ENCODE results near the gene ADCK2. TPM values are rescaled to one million over a fixed set of nuclear protein-coding genes. Genes with fewer than 3 reads are reported as not detected.
"Not testable (repeated sequence)": the region's sequence is repeated elsewhere in the genome, so short reads cannot be mapped to it uniquely, and the experiment has no call there.

Gene ADCK2
- total RNA-seq, 2 donors from 2014 or later: 25.4 to 40.6 TPM

- no peak overlapping the region for H3K9ac ChIP-seq (ENCODE audit: low read depth in 2 of 2, low read length in 2 of 2)
- H3K9me3 ChIP-seq: no peaks in the 10 kb centered on the region
- H3K27ac ChIP-seq: no peak overlapping the region
- H3K4me1 ChIP-seq: peaks cover 2% of the 10 kb centered on the region
- TF ChIP-seq CTCF (IDR thresholded peaks at IDR 0.05): no peak
- no peak overlapping the region for H3K4me3 ChIP-seq
- H3K27me3 ChIP-seq: no peaks in the 10 kb centered on the region
- intact Hi-C loops (cut with DNase I): no loop called here
- H3K36me3 ChIP-seq: no peaks in the 10 kb centered on the region
- DNase-seq: no peak
These were observed 4.1 kb upstream of the ADCK2 start for GRCh38 chr7:140668641-140669040.

DNA sequence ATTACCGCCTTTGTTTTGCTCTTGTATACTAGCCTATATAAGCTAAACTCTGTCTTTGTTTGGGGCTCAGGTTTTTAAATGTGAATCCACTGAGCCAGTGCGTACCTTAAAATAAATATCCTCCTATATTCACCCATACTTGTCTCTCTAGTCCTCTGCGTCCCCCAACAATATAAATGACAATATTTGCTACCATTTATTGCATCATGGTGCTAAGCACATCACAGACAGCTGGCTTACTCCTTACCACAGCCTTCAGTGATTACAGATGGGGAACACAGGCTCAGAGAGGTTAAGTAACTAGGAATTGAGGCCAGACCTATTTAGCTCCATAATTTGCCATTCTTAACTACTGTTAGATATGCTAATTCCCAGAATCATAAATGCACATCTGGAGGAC lies 3.4 kb upstream of the ADCK2 start:
- Histone ChIP-seq H3K27ac (no peak overlapping the region), H3K9me3 (no peaks in the 10 kb centered on the region), H3K9ac (ENCODE audit: low read depth in 2 of 2, low read length in 2 of 2) (no peak overlapping the region), H3K36me3 (no peaks in the 10 kb centered on the region), H3K4me1 (peaks cover 7% of the 10 kb centered on the region), H3K4me3 (no peak overlapping the region), H3K27me3 (no peaks in the 10 kb centered on the region)
- no peak for TF ChIP-seq CTCF (IDR thresholded peaks at IDR 0.05)
- intact Hi-C loops (cut with DNase I): no loop called here
- no peak for DNase-seq

- H3K4me1 ChIP-seq: peaks cover 12% of the 10 kb centered on the region
- not testable (repeated sequence) for H3K36me3 ChIP-seq; H3K27me3 ChIP-seq; DNase-seq; H3K27ac ChIP-seq; H3K4me3 ChIP-seq; H3K9me3 ChIP-seq; H3K9ac ChIP-seq (ENCODE audit: low read depth in 2 of 2, low read length in 2 of 2)
- intact Hi-C loops (cut with DNase I): loop anchor here (10.0 kb wide), 1 partner anchor 315 kb away; no protein-coding TSS in a partner anchor
These were observed 2.9 kb upstream of the ADCK2 start for GRCh38 chr7:140669862-140670261.

GRCh38 chr7:140670343-140670935 lies 2.3 kb upstream of the ADCK2 start:
- H3K27me3 ChIP-seq: no peaks in the 10 kb centered on the region
- intact Hi-C loops (cut with DNase I): loop anchor here (10.0 kb wide), 1 partner anchor 314 kb away; no protein-coding TSS in a partner anchor
- no peak overlapping the region for H3K27ac ChIP-seq
- H3K4me1 ChIP-seq: peaks cover 18% of the 10 kb centered on the region
- no peaks in the 10 kb centered on the region for H3K36me3 ChIP-seq
- H3K9me3 ChIP-seq: no peaks in the 10 kb centered on the region
- no peak overlapping the region for H3K9ac ChIP-seq (ENCODE audit: low read depth in 2 of 2, low read length in 2 of 2)
- no peak overlapping the region for H3K4me3 ChIP-seq
- no peak for TF ChIP-seq CTCF (IDR thresholded peaks at IDR 0.05)
- DNase-seq: no peak

GRCh38 chr7:140671966-140672365 lies 779 bp upstream of the ADCK2 start:
- Histone ChIP-seq H3K9ac (ENCODE audit: low read depth in 2 of 2, low read length in 2 of 2) (peak overlapping the region in 1 of 2 donors; percentile 40), H3K36me3 (no peaks in the 10 kb centered on the region), H3K4me3 (no peak overlapping the region), H3K4me1 (peaks cover 20% of the 10 kb centered on the region), H3K27ac (no peak overlapping the region), H3K9me3 (no peaks in the 10 kb centered on the region), H3K27me3 (no peaks in the 10 kb centered on the region)
- intact Hi-C loops (cut with DNase I): loop anchor here (10.0 kb wide), 1 partner anchor 313 kb away; no protein-coding TSS in a partner anchor
- DNase-seq: no peak
- no peak for TF ChIP-seq CTCF (IDR thresholded peaks at IDR 0.05)

GRCh38 chr7:140673063-140673773 lies 473 bp downstream of the ADCK2 start:
- no peak for TF ChIP-seq CTCF (IDR thresholded peaks at IDR 0.05)
- intact Hi-C loops (cut with DNase I): loop anchor here (10.0 kb wide), 1 partner anchor 312 kb away; no protein-coding TSS in a partner anchor
- peak overlapping the region; percentile 68 for H3K4me3 ChIP-seq
- peak overlapping the region; percentile 81 to 88 for H3K9ac ChIP-seq (ENCODE audit: low read depth in 2 of 2, low read length in 2 of 2)
- peak overlapping the region; percentile 89 for H3K27ac ChIP-seq
- DNase-seq: peak; percentile 85
- H3K4me1 ChIP-seq: peaks cover 20% of the 10 kb centered on the region
- H3K36me3 ChIP-seq: no peaks in the 10 kb centered on the region
- H3K27me3 ChIP-seq: no peaks in the 10 kb centered on the region
- no peaks in the 10 kb centered on the region for H3K9me3 ChIP-seq

All from colonic mucosa (tissue), 4 donors.